Heart left ventricle (tissue), 13 donors: Measurements from ENCODE around the gene GALNT13.

Experiments
- CTCF ChIP-seq, 12 donors: fragments of 200-600 bp; sonication (generic) in 4 of 12; IDR thresholded peaks; one replicate each; pipeline versions ENCODE4 v1.5.0 to v1.8.0; 2018 to 2022; ENCODE audit warnings: antibody characterized with exemption in 12 of 12, mild to moderate bottlenecking in 5 of 12
- POLR2A ChIP-seq, 2 donors: fragments of 450-650 bp; IDR thresholded peaks; one replicate each; pipeline ENCODE4 v1.6.1; 2017; ENCODE audit warnings: antibody characterized with exemption in 2 of 2, mild to moderate bottlenecking in 2 of 2, moderate library complexity in 2 of 2
- donor health status: ischemic (EF 13 %, LVEDD 7.1; RV severe dilation, severe dysfunction).
- donor health status: DM: no; HTN: yes; CAD: no.
- donor health status: DM: no; HTN: no; CAD: no.
- donor health status: ischemic (EF 25% LVEDD 6.9; RV normal size, moderate dysfunction).
- donor health status: ischemic (EF 25% LVEDD 5.7; RV mildly dilated, moderate dysfunction).
- donor health status: ischemic (EF 35%, LVEDD 5.7; RV mildly dilated, moderate dysfunction).
- donor health status: nonischemic (EF 11% LVEDD 7.7; RV severe dilation, severe dysfunction).
- donor health status: DM: yes; HTN: yes; CAD: no.
- donor health status: PGD.
- donor health status: ischemic (EF 29% LVEDD 5.4; RV normal size, mild dysfunction).
- donor health status: nonischemic (EF 23%, LVEDD 6.1; RV moderate dilation, normal function).

GRCh38 chr2:154391051-154391450 lies 519.3 kb downstream of the GALNT13 start:
- TF ChIP-seq POLR2A (IDR thresholded peaks at IDR 0.05) (no peak), CTCF (IDR thresholded peaks at IDR 0.05) (no peak)
